H1 (cell line): Measurements from ENCODE around the gene BORCS8. TPM values are rescaled to one million over a fixed set of nuclear protein-coding genes. Genes with fewer than 3 reads are reported as not detected.

Experiments used
- CREB1 ChIP-seq: IDR thresholded peaks from 2 replicates; pipeline ENCODE4 v1.6.1; 2012; ENCODE audit warnings: inconsistent platforms
- CTBP2 ChIP-seq: IDR thresholded peaks from 2 replicates; pipeline ENCODE4 v1.7.0; 2011; ENCODE audit warnings: borderline replicate concordance, mild to moderate bottlenecking, moderate library complexity, mixed read lengths, low read length; ENCODE audit not compliant: insufficient read depth, insufficient read length
- EP300 ChIP-seq, 2 experiments: IDR thresholded peaks; 1 replicate in 1 of 2; 2 replicates in 1 of 2; pipeline ENCODE4 v1.6.1; 2011 to 2012; ENCODE audit warnings: low read depth in 2 of 2, low read length in 2 of 2, mild to moderate bottlenecking in 2 of 2, borderline replicate concordance in 1 of 2, inconsistent platforms in 1 of 2, moderate library complexity in 1 of 2
- FOSL1 ChIP-seq: IDR thresholded peaks from 2 replicates; pipeline ENCODE4 v1.6.1; 2011; ENCODE audit warnings: mild to moderate bottlenecking, low read depth, low read length, moderate library complexity; ENCODE audit not compliant: insufficient read depth
- HDAC6 ChIP-seq: IDR thresholded peaks from one replicate; pipeline ENCODE4 v1.7.1; 2012; ENCODE audit warnings: low read depth, mild to moderate bottlenecking, inconsistent platforms, low read length, moderate library complexity
- KDM5A ChIP-seq: fragments of 200-600 bp; IDR thresholded peaks from 2 replicates; pipeline ENCODE4 v1.7.1; 2012; ENCODE audit warnings: mild to moderate bottlenecking, low read length, inconsistent platforms, mixed read lengths
- SIN3A ChIP-seq, 2 experiments: IDR thresholded peaks in 1 of 2; conservative IDR thresholded peaks in 1 of 2; 2 replicates each; pipeline ENCODE4 v1.6.1; 2011 to 2012; ENCODE audit warnings: low read length in 2 of 2, improper control_type of control experiment in 1 of 2, low read depth in 1 of 2, mild to moderate bottlenecking in 1 of 2
- SP1 ChIP-seq: IDR thresholded peaks from 2 replicates; pipeline ENCODE4 v1.6.1; 2011; ENCODE audit warnings: low read depth, low read length
- SP4 ChIP-seq: IDR thresholded peaks from 2 replicates; pipeline ENCODE4 v1.6.1; 2012; ENCODE audit warnings: low read length, inconsistent platforms
- SRF ChIP-seq: IDR thresholded peaks from 2 replicates; pipeline ENCODE4 v1.6.1; 2011; ENCODE audit warnings: mild to moderate bottlenecking, low read depth, low read length, moderate library complexity
- TCF12 ChIP-seq: IDR thresholded peaks from 2 replicates; pipeline ENCODE4 v1.6.1; 2011; ENCODE audit warnings: low read depth, mild to moderate bottlenecking, low read length
- polyA plus RNA-seq, 7 experiments: library from polyadenylated mRNA; depleted of rRNA in 3 of 7; stranded (reverse) in 5 of 7; unstranded in 2 of 7; fragments of >200 nt in 5 of 7; fragments of 200-250 nt in 2 of 7; gene quantifications; 1 replicate in 5 of 7; 2 replicates in 1 of 7; 4 replicates in 1 of 7; pipeline versions ENCODE4 v1.2.1 to v1.2.3, GENCODE V29; 2011 to 2013; ENCODE audit warnings: missing spikeins in 2 of 7, mixed read lengths in 2 of 7
- total RNA-seq: library from RNA; stranded (reverse); fragmentation: NEBNext Ultra II Directional; extraction: Animal tissue kit (Norgen Biotek cat#: 25700); gene quantifications from 2 replicates; pipeline ENCODE4 v1.2.1, GENCODE V29; 2021

Gene BORCS8
- total and polyA plus RNA-seq, 2 of the 8 experiments (the other 6 are each of a cell fraction or from before 2014, with no cell fraction given), result 15.0 to 15.9 TPM

GRCh38 chr19:19204181-19204580 lies 12.2 kb upstream of the BORCS8 start (continued):
- TF ChIP-seq HDAC6 (no peak), KDM5A (no peak), SIN3A (conservative IDR thresholded peaks at IDR 0.05 in 1 of 2, IDR thresholded peaks at IDR 0.05 in 1 of 2; ENCODE audit: low read depth in 1 of 2, low read length in 2 of 2) (no peak), FOSL1 (no peak), SRF (no peak), CTBP2 (no peak), EP300 (IDR thresholded peaks at IDR 0.05; ENCODE audit: borderline replicate concordance in 1 of 2, low read depth in 2 of 2, low read length in 2 of 2) (no peak), TCF12 (peak; percentile 86), SP1 (no peak), CREB1 (no peak), SP4 (no peak)
- TF ChIP-seq, all 59 proteins: peak for 5
